ENCODE results near the gene HPS5.
"Not testable (repeated sequence)": the region's sequence is repeated elsewhere in the genome, so short reads cannot be mapped to it uniquely, and the experiment has no call there.

Gene HPS5

GRCh38 chr11:18280438-18281045 is 41.4 kb downstream of the HPS5 start:
- FAIRE-seq, result peak; percentile 69
- TF ChIP-seq POLR2A (IDR thresholded peaks at IDR 0.05; ENCODE audit: low read depth, low read length) (no peak), PAX5 (IDR thresholded peaks at IDR 0.05; ENCODE audit: insufficient read depth, low read length, severe bottlenecking) (no peak), SPI1 (IDR thresholded peaks at IDR 0.05; ENCODE audit: low read depth, low read length) (no peak), POLR2AphosphoS5 (IDR thresholded peaks at IDR 0.05; ENCODE audit: low read depth, low read length) (no peak), TAF1 (IDR thresholded peaks at IDR 0.05; ENCODE audit: low read depth, low read length) (no peak), POU2F2 (IDR thresholded peaks at IDR 0.05; ENCODE audit: low read depth, low read length) (no peak)
- no peak for DNase-seq (ENCODE audit: insufficient read length, low spot score)

GRCh38 chr11:18277565-18278271 is 44.2 kb downstream of the HPS5 start:
- TF ChIP-seq POLR2A (IDR thresholded peaks at IDR 0.05; ENCODE audit: low read depth, low read length), result no peak
- FAIRE-seq (no peak), DNase-seq (ENCODE audit: insufficient read length, low spot score) (no peak)

- FAIRE-seq (no peak), DNase-seq (ENCODE audit: insufficient read length, low spot score) (no peak)
- TF ChIP-seq TAF1 (IDR thresholded peaks at IDR 0.05; ENCODE audit: low read depth, low read length) (no peak), POLR2A (IDR thresholded peaks at IDR 0.05; ENCODE audit: low read depth, low read length) (no peak), POU2F2 (IDR thresholded peaks at IDR 0.05; ENCODE audit: low read depth, low read length) (no peak), SPI1 (IDR thresholded peaks at IDR 0.05; ENCODE audit: low read depth, low read length) (no peak), PAX5 (IDR thresholded peaks at IDR 0.05; ENCODE audit: insufficient read depth, low read length, severe bottlenecking) (no peak), POLR2AphosphoS5 (IDR thresholded peaks at IDR 0.05; ENCODE audit: low read depth, low read length) (no peak)
Measured at GRCh38 chr11:18271206-18271605, 50.7 kb downstream of the HPS5 start.

GRCh38 chr11:18270102-18270501 is 51.8 kb downstream of the HPS5 start:
- TF ChIP-seq POLR2AphosphoS5 (IDR thresholded peaks at IDR 0.05; ENCODE audit: low read depth, low read length) (no peak), SPI1 (IDR thresholded peaks at IDR 0.05; ENCODE audit: low read depth, low read length) (no peak), POLR2A (IDR thresholded peaks at IDR 0.05; ENCODE audit: low read depth, low read length) (no peak), POU2F2 (IDR thresholded peaks at IDR 0.05; ENCODE audit: low read depth, low read length) (no peak), PAX5 (IDR thresholded peaks at IDR 0.05; ENCODE audit: insufficient read depth, low read length, severe bottlenecking) (no peak), TAF1 (IDR thresholded peaks at IDR 0.05; ENCODE audit: low read depth, low read length) (no peak)
- DNase-seq (ENCODE audit: insufficient read length, low spot score) (no peak), FAIRE-seq (no peak)

- not testable (repeated sequence) for FAIRE-seq; DNase-seq (ENCODE audit: insufficient read length, low spot score)
Measured at GRCh38 chr11:18269252-18269651, 52.7 kb downstream of the HPS5 start.

GRCh38 chr11:18267335-18268133 is 54.4 kb downstream of the HPS5 start:
- not testable (repeated sequence) for DNase-seq (ENCODE audit: insufficient read length, low spot score)
- peak; percentile 88 for FAIRE-seq

- TF ChIP-seq POLR2A (IDR thresholded peaks at IDR 0.05; ENCODE audit: low read depth, low read length) (no peak), POU2F2 (IDR thresholded peaks at IDR 0.05; ENCODE audit: low read depth, low read length) (no peak), POLR2AphosphoS5 (IDR thresholded peaks at IDR 0.05; ENCODE audit: low read depth, low read length) (no peak), SPI1 (IDR thresholded peaks at IDR 0.05; ENCODE audit: low read depth, low read length) (no peak), PAX5 (IDR thresholded peaks at IDR 0.05; ENCODE audit: insufficient read depth, low read length, severe bottlenecking) (no peak), TAF1 (IDR thresholded peaks at IDR 0.05; ENCODE audit: low read depth, low read length) (no peak)
- DNase-seq (ENCODE audit: insufficient read length, low spot score) (no peak), FAIRE-seq (no peak)
Measured at GRCh38 chr11:18265949-18266348, 56.0 kb downstream of the HPS5 start, which contains the start of gene SAA1. SAA1 (plus strand) TSS chr11:18266264; CDS start chr11:18266888, 624 bp downstream.

- FAIRE-seq (no peak), DNase-seq (ENCODE audit: insufficient read length, low spot score) (no peak)
- no peak for TF ChIP-seq POLR2AphosphoS5 (IDR thresholded peaks at IDR 0.05; ENCODE audit: low read depth, low read length)
- TF ChIP-seq POLR2A (IDR thresholded peaks at IDR 0.05; ENCODE audit: low read depth, low read length), result no peak
- TF ChIP-seq SPI1 (IDR thresholded peaks at IDR 0.05; ENCODE audit: low read depth, low read length), result no peak
- no peak for TF ChIP-seq PAX5 (IDR thresholded peaks at IDR 0.05; ENCODE audit: insufficient read depth, low read length, severe bottlenecking)
- no peak for TF ChIP-seq TAF1 (IDR thresholded peaks at IDR 0.05; ENCODE audit: low read depth, low read length)
- no peak for TF ChIP-seq POU2F2 (IDR thresholded peaks at IDR 0.05; ENCODE audit: low read depth, low read length)
Measured at GRCh38 chr11:18264677-18265555, 57.0 kb downstream of the HPS5 start.

- TF ChIP-seq PAX5 (IDR thresholded peaks at IDR 0.05; ENCODE audit: insufficient read depth, low read length, severe bottlenecking) (peak; percentile 23), POU2F2 (IDR thresholded peaks at IDR 0.05; ENCODE audit: low read depth, low read length) (no peak)
- FAIRE-seq (peak; percentile 5), DNase-seq (ENCODE audit: insufficient read length, low spot score) (no peak)
Measured at GRCh38 chr11:18264035-18264434, 57.9 kb downstream of the HPS5 start.

- DNase-seq (ENCODE audit: insufficient read length, low spot score); FAIRE-seq: not testable (repeated sequence)
Measured at GRCh38 chr11:18262681-18263350, 59.1 kb downstream of the HPS5 start.

All from GM12891 (cell line).